A549 (cell line): ENCODE measurements around the gene LYPD6. TPM values are rescaled to one million over a fixed set of nuclear protein-coding genes. Genes with fewer than 3 reads are reported as not detected.

Source experiments
- ATAC-seq, 2 experiments: fragments of 200-7000 bp in 1 of 2; fragments of >200 bp in 1 of 2; cut with Nextera tagmentation in 1 of 2; cut with Tn5 transposase in 1 of 2; 3 replicates each; pipeline versions ENCODE4 v1.8.0 to v1.9.1; 2018 to 2020; ENCODE audit warnings: mild to moderate bottlenecking in 1 of 2, moderate library complexity in 1 of 2
- CTCF ChIA-PET: fragments of 300-600 bp; sonication (Branson Sonifier 250); formaldehyde crosslinking; extraction: SDS; loops from one replicate; lab custom pipeline; 2021; ENCODE audit warnings: antibody characterized with exemption, inconsistent platforms; lab: Yijun Ruan, JAX
- POLR2A ChIA-PET: fragments of 350-600 bp; formaldehyde crosslinking; extraction: SDS; loops from one replicate; lab custom pipeline; 2021; ENCODE audit warnings: antibody characterized with exemption, inconsistent platforms; lab: Yijun Ruan, JAX
- DNase-seq, 2 experiments: peaks; one replicate each; pipeline versions ENCODE4 v3.0.0 to v3.0.0-alpha.2; 2011 to 2016; ENCODE audit warnings: low read depth in 1 of 2, low spot score in 1 of 2
- FAIRE-seq: peaks from 2 replicates; lab custom pipeline; 2011; peaks lifted over from hg19 to GRCh38; lab: Jason Lieb, UNC
- H3K27ac ChIP-seq, 2 experiments: fragments of >200 bp; sonication (Bioruptor Twin); formaldehyde crosslinking; 3 replicates each; pipeline ENCODE4 v1.5.1; 2016 to 2017
- H3K4me1 ChIP-seq: fragments of >200 bp; sonication (Bioruptor Twin); formaldehyde crosslinking; 3 replicates; pipeline ENCODE4 v1.6.1; 2016
- H3K4me2 ChIP-seq: fragments of >200 bp; sonication (Bioruptor Twin); formaldehyde crosslinking; 3 replicates; pipeline ENCODE4 v1.6.1; 2016
- H3K4me3 ChIP-seq: fragments of >200 bp; sonication (Bioruptor Twin); formaldehyde crosslinking; 3 replicates; pipeline ENCODE4 v1.5.1; 2016
- H3K9me3 ChIP-seq: fragments of >200 bp; sonication (Bioruptor Twin); formaldehyde crosslinking; 3 replicates; pipeline ENCODE4 v1.6.1; 2016
- ATOH8 ChIP-seq: fragments of 250-450 bp; sonication (Bioruptor Pico); IDR thresholded peaks from 2 replicates; pipeline ENCODE4 v1.5.0; 2020; ENCODE audit warnings: low read depth, mild to moderate bottlenecking, moderate library complexity
- BCL3 ChIP-seq: fragments of >200 bp; sonication (Bioruptor Twin); formaldehyde crosslinking; IDR thresholded peaks from 3 replicates; pipeline ENCODE4 v1.6.1; 2016
- E2F6 ChIP-seq: IDR thresholded peaks from 2 replicates; pipeline ENCODE4 v1.6.1; 2012; ENCODE audit warnings: low read depth, borderline replicate concordance
- EP300 ChIP-seq, 2 experiments: fragments of >200 bp; sonication (Bioruptor Twin); formaldehyde crosslinking; IDR thresholded peaks; 2 replicates in 1 of 2; 3 replicates in 1 of 2; pipeline ENCODE4 v1.6.1; 2016 to 2017
- FOSL2 ChIP-seq, 2 experiments: fragments of 450-650 bp in 1 of 2; fragments of >200 bp in 1 of 2; sonication (Bioruptor Twin) in 1 of 2; formaldehyde crosslinking; IDR thresholded peaks; 2 replicates each; pipeline versions ENCODE4 v1.5.0 to v1.6.1; 2016 to 2020; ENCODE audit warnings: mild to moderate bottlenecking in 1 of 2, moderate library complexity in 1 of 2
- HEYL ChIP-seq: fragments of 250-450 bp; sonication (Bioruptor Pico); IDR thresholded peaks from 2 replicates; pipeline ENCODE4 v1.8.0; 2021; ENCODE audit warnings: mild to moderate bottlenecking, moderate library complexity
- HMGXB4 ChIP-seq: fragments of 250-450 bp; sonication (Bioruptor Pico); IDR thresholded peaks from 2 replicates; pipeline ENCODE4 v1.5.0; 2021; ENCODE audit warnings: mild to moderate bottlenecking, moderate library complexity, borderline replicate concordance
- HOXB5 ChIP-seq: fragments of 250-450 bp; sonication (Bioruptor Pico); IDR thresholded peaks from 2 replicates; pipeline ENCODE4 v1.5.0; 2020; ENCODE audit warnings: mild to moderate bottlenecking, moderate library complexity
- JUNB ChIP-seq: fragments of >200 bp; sonication (Bioruptor Twin); formaldehyde crosslinking; IDR thresholded peaks from 2 replicates; pipeline ENCODE4 v1.6.1; 2016
- KDM5A ChIP-seq: fragments of 200-600 bp; sonication (generic); IDR thresholded peaks from 2 replicates; pipeline ENCODE4 v1.6.1; 2016; ENCODE audit warnings: antibody characterized with exemption, mild to moderate bottlenecking
- MAFK ChIP-seq: fragments of 450-650 bp; IDR thresholded peaks from 2 replicates; pipeline ENCODE4 v1.6.1; 2014; ENCODE audit not compliant: partially characterized antibody
- MAX ChIP-seq: IDR thresholded peaks from 2 replicates; pipeline ENCODE4 v1.6.1; 2012
- NPAS2 ChIP-seq: fragments of 250-450 bp; sonication (Bioruptor Pico); IDR thresholded peaks from 2 replicates; pipeline ENCODE4 v1.8.0; 2022; ENCODE audit warnings: mild to moderate bottlenecking, moderate library complexity, borderline replicate concordance
- NR3C1 ChIP-seq: fragments of >200 bp; sonication (Bioruptor Twin); formaldehyde crosslinking; IDR thresholded peaks from 3 replicates; pipeline ENCODE4 v1.6.1; 2017
- PHF8 ChIP-seq: fragments of 200-600 bp; sonication (generic); IDR thresholded peaks from 2 replicates; pipeline ENCODE4 v1.6.1; 2016; ENCODE audit warnings: low read depth, mild to moderate bottlenecking, antibody characterized with exemption, moderate library complexity, borderline replicate concordance
- RAD21 ChIP-seq, 2 experiments: fragments of >200 bp in 1 of 2; sonication (Bioruptor Twin) in 1 of 2; formaldehyde crosslinking in 1 of 2; IDR thresholded peaks in 1 of 2; conservative IDR thresholded peaks in 1 of 2; 2 replicates in 1 of 2; 3 replicates in 1 of 2; pipeline ENCODE4 v1.6.1; 2012 to 2018; ENCODE audit warnings: inconsistent platforms in 1 of 2
- RARB ChIP-seq: fragments of 250-450 bp; sonication (Bioruptor Pico); IDR thresholded peaks from 2 replicates; pipeline ENCODE4 v1.8.0; 2021; ENCODE audit warnings: mild to moderate bottlenecking, moderate library complexity
- RCOR1 ChIP-seq: fragments of 150-350 bp; IDR thresholded peaks from 2 replicates; pipeline ENCODE4 v1.6.1; 2014; ENCODE audit warnings: antibody characterized with exemption, low read length, low read depth
- SMC3 ChIP-seq: fragments of >200 bp; sonication (Bioruptor Twin); formaldehyde crosslinking; IDR thresholded peaks from 3 replicates; pipeline ENCODE4 v1.6.1; 2018; ENCODE audit warnings: inconsistent platforms
- TP53 ChIP-seq: fragments of 250-450 bp; sonication (Bioruptor Pico); IDR thresholded peaks from 2 replicates; pipeline ENCODE4 v1.5.0; 2021; ENCODE audit warnings: mild to moderate bottlenecking, moderate library complexity
- ZFP36 ChIP-seq: fragments of 450-650 bp; IDR thresholded peaks from 2 replicates; pipeline ENCODE4 v1.6.1; 2014; ENCODE audit warnings: borderline replicate concordance; ENCODE audit not compliant: partially characterized antibody
- ZSCAN20 ChIP-seq: fragments of 250-450 bp; sonication (Bioruptor Pico); IDR thresholded peaks from 2 replicates; pipeline ENCODE4 v1.8.0; 2022; ENCODE audit warnings: mild to moderate bottlenecking, moderate library complexity
- WGBS: methylation state at CpG from one replicate; pipeline ENCODE4 v1.1.6; 2017; ENCODE audit errors: missing lambda C conversion rate; 5-methylcytosine and 5-hydroxymethylcytosine counted together
- polyA plus RNA-seq, 4 experiments: library from polyadenylated mRNA; depleted of rRNA in 3 of 4; stranded (reverse); fragments of >200 nt; fragmentation: RNase III in 1 of 4; extraction: RNeasy Plus Mini Kit Qiagen cat#74134 plus additional on column Dnase treatment in 1 of 4; gene quantifications; 2 replicates in 3 of 4; 3 replicates in 1 of 4; pipeline ENCODE4 v1.2.3, GENCODE V29; 2011 to 2017

LYPD6 gene
- polyA plus RNA-seq, 2 of the 4 experiments (the other 2 are of a cell fraction): 0.08 to 0.09 TPM

- TF ChIP-seq HMGXB4 (no peak), JUNB (no peak), MAX (no peak), SMC3 (no peak), RCOR1 (no peak)
- TF ChIP-seq, all 56 proteins: peak for 0
Measured at GRCh38 chr2:149389506-149390167, 59.2 kb downstream of the LYPD6 start (continued).

- Histone ChIP-seq H3K4me1 (no peaks in the 10 kb centered on the region), H3K9me3 (no peaks in the 10 kb centered on the region), H3K27ac (no peak overlapping the region)
- no peak for ATAC-seq
- CTCF ChIA-PET: interaction anchor here (0.8 kb wide), 1 partner anchor 12 kb away, joined by 3 read pairs; no protein-coding TSS in a partner anchor
- POLR2A ChIA-PET: no interaction called here
- WGBS: 36% methylated on average over 4 of the region's 4 CpGs
- TF ChIP-seq FOSL2 (IDR thresholded peaks at IDR 0.05): no peak
- no peak for TF ChIP-seq FOSL2 (CRISPR knock-in tag; IDR thresholded peaks at IDR 0.05)
- TF ChIP-seq NR3C1: no peak
- no peak for TF ChIP-seq NPAS2 (CRISPR knock-in tag)
- no peak for TF ChIP-seq ZSCAN20 (CRISPR knock-in tag)
- no peak for TF ChIP-seq MAFK
- TF ChIP-seq HOXB5 (CRISPR knock-in tag): no peak
- no peak for TF ChIP-seq BCL3
- no peak for TF ChIP-seq ATOH8
- no peak for TF ChIP-seq HEYL (CRISPR knock-in tag)
- no peak for TF ChIP-seq PHF8
- no peak for TF ChIP-seq E2F6
- TF ChIP-seq, all 56 proteins: peak for 0
- FAIRE-seq (no peak), DNase-seq (no peak)
- H3K4me2 ChIP-seq: no peak overlapping the region
- H3K4me3 ChIP-seq: no peak overlapping the region
Measured at GRCh38 chr2:149393614-149394013, 63.2 kb downstream of the LYPD6 start.

GRCh38 chr2:149394864-149395263 lies 64.5 kb downstream of the LYPD6 start:
- DNase-seq (no peak), FAIRE-seq (no peak), ATAC-seq (no peak)
- Histone ChIP-seq H3K4me3 (no peak overlapping the region), H3K27ac (no peak overlapping the region), H3K9me3 (no peaks in the 10 kb centered on the region), H3K4me2 (no peak overlapping the region), H3K4me1 (no peaks in the 10 kb centered on the region)
- ChIA-PET POLR2A (no interaction called here), CTCF (no interaction called here)
- TF ChIP-seq EP300 (IDR thresholded peaks at IDR 0.05) (no peak), ZFP36 (no peak), PHF8 (no peak), RAD21 (conservative IDR thresholded peaks at IDR 0.05 in 1 of 2, IDR thresholded peaks at IDR 0.05 in 1 of 2) (no peak), KDM5A (no peak), RARB (CRISPR knock-in tag) (no peak), TP53 (CRISPR knock-in tag) (no peak)
- 3% methylated on average over 2 of the region's 2 CpGs for WGBS
